GM21717 (cell line): ENCODE measurements around the gene ZNF428.
"Not testable (repeated sequence)": the region's sequence is repeated elsewhere in the genome, so short reads cannot be mapped to it uniquely, and the experiment has no call there.

ENCODE experiments used
- ATAC-seq: cut with Tn5 transposase; IDR thresholded peaks from one replicate; pipeline ENCODE4 v1.9.1; 2021; ENCODE audit warnings: mild to moderate bottlenecking, moderate library complexity; ENCODE audit not compliant: unreplicated experiment

Gene ZNF428

DNA sequence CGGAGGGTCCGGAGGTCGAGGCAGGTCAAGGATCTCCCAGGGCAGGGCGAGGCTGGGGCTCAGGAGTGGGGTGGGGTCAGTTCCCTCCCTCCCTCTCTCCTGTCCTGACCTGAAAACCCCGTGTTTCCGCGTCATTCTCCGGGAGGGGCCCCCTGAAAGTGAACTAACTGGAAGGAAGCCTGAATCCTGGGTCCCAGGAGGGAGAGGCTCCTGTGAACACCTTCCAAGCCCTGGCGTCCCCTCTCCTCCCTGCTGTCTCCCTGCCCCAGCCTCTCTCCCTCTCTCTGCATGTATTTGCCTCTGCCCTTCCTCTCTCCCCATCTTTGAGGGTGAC lies 21.0 kb upstream of the ZNF428 start:
- no peak for ATAC-seq

DNA sequence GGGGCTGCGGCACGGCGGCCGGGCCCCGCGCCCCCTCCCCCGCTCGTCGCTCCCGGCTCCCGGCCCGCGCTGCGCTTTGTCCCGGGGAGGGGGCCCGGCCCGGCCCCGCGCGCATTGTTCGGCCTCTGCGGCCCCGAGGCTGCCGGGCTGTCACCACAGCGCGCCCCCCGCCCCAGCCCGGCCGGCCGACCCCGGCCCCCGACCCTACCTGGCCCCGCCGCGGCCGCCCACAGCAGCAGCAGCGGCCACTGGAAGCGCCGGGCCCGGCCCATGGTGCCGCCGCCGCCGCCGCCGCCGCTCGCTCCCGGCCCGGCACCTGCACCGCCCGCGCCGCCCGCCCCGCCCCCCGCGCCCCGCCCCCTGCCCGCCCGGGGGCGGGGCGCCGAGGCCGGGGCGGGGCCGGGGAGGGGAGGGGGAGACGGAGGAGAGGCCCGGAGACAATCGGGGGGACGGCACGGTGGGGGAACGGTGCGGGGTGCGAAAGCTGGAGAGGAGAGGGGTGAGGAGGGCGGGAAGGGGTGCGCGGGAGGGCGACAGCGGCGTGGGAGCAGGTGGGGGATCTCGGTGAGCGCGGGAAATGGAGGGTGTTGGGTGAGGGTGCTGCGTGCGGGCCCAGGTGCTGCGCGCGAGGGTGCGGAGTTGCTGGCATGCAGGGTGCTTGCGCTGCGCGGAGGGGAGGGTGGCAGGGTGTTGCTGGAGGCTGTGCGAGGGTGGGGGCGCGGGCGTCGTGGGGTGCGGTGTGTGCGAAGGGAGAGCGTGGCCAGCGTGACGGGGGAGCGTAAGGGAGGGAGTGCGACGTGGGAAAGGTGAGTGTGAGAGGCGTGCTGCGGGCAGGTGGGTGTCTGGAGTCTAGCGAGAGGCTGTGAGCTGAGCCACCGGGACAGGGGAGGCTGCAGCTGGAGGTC lies 20.3 kb upstream of the ZNF428 start, which contains the start of gene CADM4:
Gene CADM4, minus strand, starts transcription at position 332 of the 905 bp plus-strand sequence. Its CDS starts 60 bp downstream, at position 272.
- ATAC-seq = no peak

DNA sequence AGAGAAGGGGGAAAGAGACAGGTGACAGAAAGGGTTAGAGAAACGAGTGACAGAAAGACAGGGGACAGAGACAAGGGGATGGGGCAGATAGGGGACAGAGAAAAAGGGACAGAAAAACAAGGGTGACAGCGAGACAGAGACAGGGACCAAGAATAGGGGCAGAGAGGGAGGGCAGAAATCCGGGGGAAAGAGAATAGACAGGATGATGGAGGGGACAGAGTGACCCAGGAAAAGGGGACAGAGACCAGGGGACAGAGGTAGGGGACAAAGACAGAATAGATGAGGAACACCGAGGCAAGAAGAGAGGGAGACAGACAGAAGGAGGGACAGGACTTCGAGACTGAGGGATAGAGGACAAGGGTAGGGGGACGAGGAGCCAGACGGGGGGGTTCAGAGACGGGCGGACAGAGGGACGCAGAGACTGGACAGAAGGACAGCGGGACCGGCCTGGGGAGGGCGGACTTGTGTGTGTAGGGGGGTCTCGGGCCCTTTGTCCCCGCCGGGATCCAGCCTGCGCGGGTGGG lies 19.6 kb upstream of the ZNF428 start:
- ATAC-seq = no peak

DNA sequence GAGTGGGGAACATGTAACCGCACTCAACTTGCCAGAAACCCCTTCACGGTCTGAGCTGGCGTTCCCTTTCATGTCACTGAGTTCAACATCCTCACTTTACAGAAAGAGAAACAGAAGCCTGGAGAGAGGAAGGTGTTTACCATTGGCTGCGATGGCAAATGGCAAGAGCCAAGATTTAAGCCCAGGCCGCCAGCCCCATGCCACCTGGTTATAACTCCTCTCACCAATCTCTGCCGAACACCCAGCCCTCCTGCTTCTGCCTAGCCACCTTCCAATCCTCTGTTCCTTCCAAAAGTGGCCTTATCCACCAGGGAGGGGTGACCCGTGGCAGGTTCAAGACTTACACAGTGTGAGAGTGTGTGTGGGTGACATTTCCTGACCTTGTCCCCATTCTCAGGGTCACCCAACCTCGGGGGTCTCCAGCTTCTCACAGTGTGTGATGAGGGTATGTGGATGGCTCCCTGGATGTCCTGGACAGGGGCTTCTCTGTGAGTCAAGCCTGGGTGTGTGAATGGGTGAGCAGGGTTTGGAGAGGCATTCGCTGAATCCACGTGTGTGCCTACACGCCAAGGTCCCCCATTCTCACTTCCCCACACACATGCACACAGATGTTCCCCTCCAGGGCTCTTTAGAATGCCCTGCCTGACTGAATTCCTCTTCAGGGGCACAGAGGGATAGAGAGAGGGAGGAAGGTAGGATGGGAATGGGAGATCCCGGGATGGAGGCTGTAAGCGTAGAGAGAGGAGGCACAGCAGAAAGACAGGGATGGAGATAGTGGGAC lies 19.0 kb upstream of the ZNF428 start:
- ATAC-seq = no peak

DNA sequence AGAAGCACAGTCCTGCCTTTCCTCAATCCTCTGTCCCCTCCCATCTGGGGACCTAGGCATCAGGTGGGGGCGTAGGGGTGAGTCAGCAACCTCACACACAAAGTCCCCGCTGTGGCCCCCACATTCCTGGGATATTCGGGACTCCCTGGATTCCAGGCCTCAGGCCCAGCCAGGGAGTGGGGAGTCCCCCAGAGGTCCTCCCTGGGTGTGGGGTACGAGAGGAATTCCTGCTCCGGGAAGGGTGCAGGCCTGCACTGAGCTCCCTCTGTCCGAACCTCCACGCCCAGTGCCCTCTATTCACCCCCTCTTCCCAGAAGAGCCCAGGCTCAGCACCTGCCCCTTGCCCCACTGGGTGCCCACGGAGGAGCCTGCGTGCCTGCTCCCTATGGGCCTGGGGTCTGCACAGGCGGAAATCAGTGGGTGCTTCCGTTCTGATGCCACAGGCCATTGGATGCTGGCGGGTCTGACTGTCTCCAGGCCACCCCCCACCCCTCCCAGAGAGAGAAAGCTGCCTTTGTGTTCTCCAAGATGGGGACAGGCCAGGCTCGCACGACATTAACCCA lies 16.8 kb upstream of the ZNF428 start:
- no peak for ATAC-seq

DNA sequence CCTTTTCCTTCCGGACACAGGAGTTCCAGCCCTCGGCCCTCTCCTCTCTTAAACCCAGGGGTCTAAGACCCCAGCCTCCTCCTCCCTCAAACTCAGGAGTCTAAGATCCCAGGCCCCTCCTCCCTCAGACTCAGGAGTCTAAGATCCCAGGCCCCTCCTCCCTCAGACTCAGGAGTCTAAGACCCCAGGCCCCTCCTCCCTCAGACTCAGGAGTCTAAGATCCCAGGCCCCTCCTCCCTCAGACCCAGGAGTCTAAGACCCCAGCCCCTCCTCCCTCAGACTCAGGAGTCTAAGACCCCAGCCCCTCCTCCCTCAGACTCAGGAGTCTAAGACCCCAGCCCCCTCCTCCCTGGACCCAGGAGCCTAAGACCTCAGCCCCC lies 16.1 kb upstream of the ZNF428 start:
- ATAC-seq = not testable (repeated sequence)

DNA sequence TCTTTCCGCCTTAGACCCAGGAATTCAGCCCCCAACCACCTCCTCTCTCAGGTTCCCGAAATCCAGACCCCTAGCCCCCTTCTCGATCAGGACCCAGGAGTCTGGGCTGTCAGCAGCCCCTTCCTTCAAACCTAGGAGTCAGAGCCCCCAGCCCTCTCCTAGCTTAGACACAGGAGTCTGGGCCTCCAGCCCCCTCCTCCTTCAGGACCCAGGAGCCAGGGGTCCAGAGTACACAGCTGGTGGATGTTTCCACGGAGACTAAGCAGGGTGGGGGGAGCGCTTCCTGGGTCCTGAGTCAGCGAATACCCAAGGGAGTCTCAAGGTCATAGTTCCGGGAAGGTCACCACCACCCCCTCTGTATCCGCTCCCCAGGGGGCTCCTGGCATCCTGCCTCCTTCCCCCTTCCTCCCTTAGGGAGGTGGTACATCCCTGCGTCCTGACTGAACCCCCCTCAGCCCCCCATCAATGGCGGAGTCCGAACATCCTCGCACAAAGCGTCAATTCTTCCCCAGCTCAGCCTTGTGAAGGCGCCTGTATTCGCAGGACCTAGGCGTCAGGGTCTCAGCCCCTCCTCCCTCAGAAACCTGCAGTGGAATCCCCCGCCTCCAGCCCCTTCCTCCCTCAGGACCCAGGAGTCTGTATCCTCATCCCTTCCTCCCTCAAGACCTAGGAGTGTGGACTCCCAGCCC lies 15.6 kb upstream of the ZNF428 start:
- no peak for ATAC-seq

DNA sequence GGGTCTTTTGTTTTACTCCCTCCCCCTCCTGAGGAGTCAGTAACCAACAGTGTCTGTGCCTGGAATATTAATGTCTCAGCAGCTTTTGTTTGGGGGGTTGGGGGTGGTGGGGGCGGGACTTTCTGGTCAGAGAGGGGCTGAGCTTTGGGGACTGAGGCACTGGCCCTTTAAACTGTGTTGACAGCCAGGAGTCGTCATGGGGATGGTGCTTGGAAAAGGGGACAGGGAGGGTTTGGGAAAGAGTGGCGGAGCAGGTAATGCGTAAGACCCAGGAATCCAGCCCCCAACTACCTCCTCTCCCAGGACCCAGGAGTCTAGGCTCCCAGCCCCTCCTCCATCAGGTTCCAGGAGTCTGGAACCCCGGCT lies 15.1 kb upstream of the ZNF428 start:
- ATAC-seq = no peak

DNA sequence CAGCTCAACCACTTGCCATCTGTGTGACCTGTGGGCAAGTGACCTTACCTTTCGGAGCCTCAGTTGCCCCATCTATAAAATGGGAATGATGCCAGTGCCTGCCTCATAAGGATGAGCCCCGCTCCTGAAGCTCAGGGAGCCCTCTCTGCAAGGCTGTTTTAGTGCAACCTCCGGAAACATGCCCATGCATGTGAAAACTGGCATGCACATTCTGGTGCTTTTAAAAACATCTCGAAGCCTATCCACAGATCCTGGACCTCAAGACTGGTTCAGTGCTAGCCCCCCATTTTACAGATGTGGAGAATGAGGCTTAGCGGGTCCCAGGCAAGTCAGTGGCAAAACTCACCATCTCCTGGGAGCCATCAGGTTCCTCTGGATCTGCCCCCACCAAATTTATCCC lies 14.6 kb upstream of the ZNF428 start:
- no peak for ATAC-seq

DNA sequence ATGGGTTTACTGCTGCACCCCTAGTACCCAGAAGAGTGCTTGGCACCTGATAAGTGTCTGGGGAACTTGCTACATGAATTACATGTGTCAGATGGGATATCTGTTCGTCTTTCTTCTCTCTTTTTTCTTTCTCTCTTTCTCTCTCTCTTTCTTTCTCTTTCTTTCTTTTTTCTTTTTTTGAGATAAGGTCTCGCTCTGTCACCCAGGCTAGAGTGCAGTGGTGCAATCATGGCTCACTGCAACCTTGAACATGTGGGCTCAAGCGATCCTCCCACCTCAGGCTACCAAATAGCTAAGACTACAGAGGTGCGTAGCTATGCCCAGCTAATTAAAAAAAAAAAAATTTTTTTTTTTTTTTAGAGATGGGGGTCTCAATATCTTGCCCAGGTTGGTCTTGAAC lies 14.1 kb upstream of the ZNF428 start:
- ATAC-seq = no peak

DNA sequence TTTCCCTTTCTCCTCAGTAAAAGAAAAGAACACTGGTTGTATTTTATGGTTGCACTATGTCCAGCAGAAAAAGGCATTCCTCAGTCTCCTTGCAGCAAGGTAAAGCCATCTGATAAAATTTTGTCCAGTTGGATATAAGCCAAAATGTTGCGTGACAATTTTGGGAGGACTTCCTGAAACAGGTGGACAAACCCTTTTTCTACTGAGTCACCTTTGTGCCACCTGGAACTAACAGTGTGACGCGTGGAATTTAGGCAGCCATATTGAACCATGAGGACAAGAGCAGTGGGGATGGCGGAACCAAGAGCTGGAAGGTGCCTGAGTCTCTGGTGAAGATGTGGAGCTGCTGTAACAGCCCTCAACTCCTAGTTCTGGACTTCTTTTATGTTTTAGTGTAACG lies 12.1 kb upstream of the ZNF428 start:
- no peak for ATAC-seq

DNA sequence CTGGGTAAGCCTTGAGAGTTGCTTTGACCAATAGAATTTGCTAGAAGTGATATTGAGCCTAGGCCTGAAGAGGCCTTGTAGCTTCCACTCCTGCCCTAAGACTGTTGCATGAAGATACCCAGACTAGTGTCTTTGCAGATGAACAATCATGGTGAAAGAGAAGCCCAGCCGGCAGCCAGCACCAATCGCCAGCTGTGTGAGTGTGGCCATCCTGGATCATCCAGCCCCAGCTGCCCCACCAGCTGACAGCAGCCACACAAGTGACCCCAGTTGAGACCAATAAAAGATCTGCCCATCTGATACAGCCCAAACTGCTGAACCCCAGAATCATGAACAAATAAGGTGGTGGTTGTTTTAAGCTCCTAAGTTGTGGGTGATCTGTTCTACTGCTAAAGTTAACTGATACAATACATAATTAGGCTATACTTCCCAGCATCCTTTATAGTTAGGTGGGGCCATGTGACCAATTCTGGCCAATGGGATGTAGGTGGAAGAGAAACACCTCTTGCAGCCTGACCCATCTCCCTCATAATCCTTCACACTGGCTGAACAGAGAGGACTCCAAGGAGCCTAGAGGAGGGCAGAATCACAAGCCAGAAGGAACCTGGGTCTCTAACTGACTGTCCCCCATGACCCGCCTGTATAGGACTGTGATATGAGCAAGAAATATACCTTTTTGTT lies 9.4 kb upstream of the ZNF428 start:
- no peak for ATAC-seq

DNA sequence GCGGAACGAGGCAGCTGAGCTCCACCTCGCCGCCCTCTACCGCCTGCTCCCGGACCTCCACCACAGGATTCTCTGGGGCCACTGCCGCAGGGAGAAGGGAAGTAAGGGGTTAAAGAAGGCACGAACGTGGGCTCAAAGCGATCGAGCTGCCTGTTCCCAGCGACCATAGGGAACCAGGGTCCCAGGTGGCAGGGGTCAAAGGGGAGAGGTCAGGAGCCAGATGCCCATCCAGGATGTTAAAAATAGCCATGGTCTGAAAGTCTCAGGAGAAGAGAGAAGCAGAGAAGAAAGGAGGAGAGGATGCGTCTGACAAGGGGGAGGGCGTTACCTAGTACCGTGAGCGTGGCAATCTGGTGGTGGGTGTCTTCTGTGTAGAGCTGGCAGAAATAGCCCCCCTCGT lies 7.4 kb upstream of the ZNF428 start:
- no peak for ATAC-seq

DNA sequence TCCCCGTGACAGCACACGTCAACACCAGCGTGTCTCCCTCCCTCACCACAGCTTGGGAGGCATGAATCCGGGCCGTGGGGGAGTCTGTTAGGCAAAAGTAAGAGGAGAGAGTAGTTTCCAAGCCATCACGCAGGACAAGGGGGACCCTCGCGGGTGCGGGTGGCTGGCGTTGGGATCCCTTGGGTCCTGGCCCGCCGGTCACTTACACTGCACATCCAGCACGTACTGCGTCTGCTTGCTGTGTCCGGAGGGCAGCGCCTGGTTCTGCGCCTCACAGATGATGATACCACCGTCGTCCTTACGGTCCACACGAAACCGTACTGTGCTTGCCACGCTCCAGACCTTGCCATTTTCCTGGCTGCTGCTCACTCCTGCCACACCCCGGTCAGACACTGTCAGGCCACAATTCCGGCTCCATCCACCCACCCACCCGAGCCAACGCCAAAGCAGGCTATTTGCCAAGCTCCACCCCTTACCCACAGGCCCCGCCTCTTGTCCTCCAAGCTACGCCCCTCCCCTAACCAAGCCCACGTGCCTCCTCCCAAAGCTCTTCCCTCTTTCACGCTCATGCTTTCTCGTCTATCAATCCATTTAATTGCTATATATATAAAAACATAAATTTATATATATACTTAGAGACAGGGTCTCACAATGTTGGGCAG lies 6.6 kb upstream of the ZNF428 start:
- no peak for ATAC-seq

DNA sequence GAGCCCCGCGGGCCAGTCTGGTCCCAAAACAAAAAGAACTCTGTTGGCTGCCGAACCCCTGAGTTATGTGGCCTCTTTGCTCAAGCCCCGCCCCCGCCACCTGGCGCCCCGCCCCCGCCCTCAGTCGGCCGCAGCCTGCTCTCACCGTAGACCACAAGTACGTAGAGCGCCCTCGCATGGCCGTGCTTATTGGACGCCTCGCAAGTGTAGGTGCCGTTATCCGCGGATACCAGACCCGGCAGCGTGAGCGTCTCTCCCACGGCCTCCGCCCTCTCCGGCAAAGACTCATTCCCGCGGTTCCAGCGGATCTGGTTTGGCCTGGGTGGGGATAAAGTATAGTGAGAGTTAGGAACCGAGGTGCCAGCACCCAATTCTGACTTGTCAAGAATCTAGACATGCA lies 5.5 kb upstream of the ZNF428 start:
- no peak for ATAC-seq

DNA sequence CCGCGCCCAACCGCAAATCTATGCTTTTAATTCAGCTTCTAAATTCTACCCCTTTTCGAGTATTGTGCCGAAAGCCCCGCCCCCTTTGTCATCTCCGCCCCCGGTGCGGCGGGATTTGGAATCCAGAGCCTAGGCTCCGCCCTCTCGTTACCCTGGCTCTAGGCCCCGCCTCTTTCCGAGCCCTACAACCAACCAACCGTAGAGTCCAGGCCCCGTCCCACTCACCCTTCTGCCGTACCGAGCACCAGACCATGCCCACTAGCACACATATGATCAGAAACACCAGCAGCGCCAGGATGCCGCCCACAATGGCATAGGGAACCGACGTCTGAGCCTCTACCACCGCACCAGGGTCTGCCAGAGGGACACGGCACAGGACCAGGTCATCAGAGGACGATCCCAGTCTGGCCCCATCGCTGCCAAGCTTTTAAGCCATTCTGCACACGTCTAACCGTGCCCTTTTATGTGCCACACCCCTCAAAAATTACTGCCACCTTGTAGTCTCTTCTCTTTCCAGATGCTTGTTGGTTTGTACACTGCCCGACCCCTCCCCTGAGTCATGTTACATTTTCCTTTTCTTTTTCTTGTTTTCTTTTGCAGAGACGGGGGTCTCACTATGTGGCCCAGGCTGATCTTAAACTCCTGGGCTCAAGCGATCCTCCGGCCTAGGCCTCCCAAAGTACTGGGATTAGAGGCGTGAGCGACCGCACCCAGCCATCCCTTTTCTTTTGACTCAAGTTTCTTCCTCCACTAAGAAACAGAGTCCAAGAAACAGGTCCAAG lies 4.7 kb upstream of the ZNF428 start:
- no peak for ATAC-seq

DNA sequence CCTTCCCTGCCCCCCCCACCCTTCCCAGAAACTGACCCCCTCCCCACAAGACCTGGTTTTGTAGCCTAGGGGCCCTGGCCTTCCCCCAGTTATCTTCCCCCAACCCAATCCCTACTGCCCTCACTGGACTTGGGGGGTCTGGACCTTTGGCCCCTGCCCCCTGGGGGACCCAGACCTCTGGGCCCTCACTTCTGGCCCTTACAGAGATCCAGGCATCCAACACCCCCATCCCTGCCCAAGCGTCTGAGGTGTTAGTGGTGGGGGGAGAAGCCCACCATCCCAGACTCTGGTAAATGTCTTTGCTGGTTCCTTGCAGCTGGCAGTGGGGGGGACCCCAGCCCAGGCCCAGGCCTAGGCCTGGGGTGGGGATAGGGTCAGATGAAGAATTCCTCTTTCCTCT lies 3.5 kb upstream of the ZNF428 start:
- no peak for ATAC-seq

DNA sequence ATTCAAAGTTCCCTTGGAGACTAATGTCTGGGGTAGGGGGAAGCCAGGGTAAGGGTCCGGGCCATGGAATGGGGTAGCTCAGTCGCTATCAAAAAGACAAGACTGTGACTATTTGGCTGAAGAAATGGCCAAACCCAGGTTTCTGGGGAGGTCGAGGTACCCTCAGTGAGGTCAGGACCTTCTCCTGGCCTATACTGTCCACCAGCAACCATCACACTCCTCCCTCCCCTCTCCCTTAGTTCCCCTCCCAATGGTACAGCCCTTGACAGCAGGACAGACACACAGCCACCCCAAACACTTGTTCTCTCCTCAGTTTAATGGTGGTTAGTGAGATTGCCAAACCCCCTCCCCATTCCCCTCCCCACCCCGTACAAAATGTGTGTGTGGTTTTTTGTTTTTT lies 2.6 kb upstream of the ZNF428 start:
- ATAC-seq = no peak
